ENCODE results near the gene RAB6A.
A peak's percentile ranks its signal among the peaks of the same experiment; 100 is the strongest.

RAB6A gene

DNA sequence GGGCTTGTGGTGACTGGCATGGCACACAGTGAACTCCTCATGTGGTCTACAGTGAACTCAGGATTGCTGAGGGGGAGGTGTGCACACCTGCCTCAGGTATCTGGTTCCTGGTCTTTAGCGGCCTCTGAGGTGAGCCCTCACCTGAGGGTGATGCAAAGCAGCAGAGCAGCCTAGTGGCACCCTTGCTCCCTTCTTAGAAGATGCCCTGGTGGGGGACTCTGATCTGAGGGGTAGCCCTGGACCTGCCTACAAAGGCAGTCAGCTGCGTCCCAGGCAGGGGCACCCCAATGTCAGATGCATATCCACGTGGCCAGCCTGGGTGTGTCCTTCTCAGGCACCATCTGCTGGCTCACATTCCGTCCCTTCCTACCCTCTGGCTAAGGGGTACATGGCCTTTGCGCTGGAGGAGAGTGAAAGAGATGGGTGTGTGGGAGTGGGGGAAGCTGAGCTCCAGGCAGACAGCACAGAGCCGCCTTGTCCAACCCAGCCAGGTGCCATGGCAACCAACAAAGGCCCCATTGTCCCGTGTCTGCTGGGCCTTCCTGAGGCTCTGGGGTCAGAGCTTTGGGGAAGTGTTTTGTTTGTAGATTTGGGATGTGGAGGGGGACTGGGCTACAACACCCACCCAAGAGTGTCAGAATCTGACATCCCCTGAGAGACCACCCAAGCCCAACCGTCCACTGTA, 108.7 kb downstream of the RAB6A start:
- no peak overlapping the region for H3K4me3 ChIP-seq (ENCODE audit: low read length)
- H3K36me3 ChIP-seq (ENCODE audit: control insufficient read depth, low read depth, low read length) = no peaks in the 10 kb centered on the region

DNA sequence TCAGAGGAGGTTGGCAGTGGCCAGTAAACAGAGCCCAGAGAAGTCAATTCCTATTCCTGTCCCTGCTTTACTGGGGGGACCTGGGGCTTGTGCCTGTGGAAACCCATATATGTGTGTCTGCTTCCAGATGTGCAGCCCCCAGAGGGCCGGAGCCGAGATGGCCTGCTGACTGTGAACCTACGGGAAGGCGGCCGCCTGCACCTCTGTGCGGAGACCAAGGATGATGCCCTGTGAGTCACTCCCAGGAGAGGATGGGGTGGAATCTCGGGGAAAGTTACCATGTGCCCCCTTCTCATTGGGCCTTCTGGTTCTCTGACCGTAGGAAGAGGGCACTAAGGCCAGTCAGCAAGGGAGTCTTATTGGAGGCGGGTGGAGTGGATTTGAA, 109.2 kb downstream of the RAB6A start:
- Histone ChIP-seq H3K27me3 (ENCODE audit: control insufficient read depth, insufficient read depth, low read length) (no peaks in the 10 kb centered on the region), H3K9ac (ENCODE audit: low read length) (no peak overlapping the region), H3K4me1 (ENCODE audit: control insufficient read depth, low read depth, low read length) (peaks cover 26% of the 10 kb centered on the region), H3K4me3 (ENCODE audit: low read length) (no peak overlapping the region), H3K9me3 (ENCODE audit: control insufficient read depth, low read depth, low read length) (no peaks in the 10 kb centered on the region), H3K36me3 (ENCODE audit: control insufficient read depth, low read depth, low read length) (no peaks in the 10 kb centered on the region), H3K27ac (ENCODE audit: low read length) (no peak overlapping the region)

More for the DNA sequence above, 108.7 kb downstream of the RAB6A start:
- Histone ChIP-seq H3K9me3 (ENCODE audit: control insufficient read depth, low read depth, low read length) (no peaks in the 10 kb centered on the region), H3K27me3 (ENCODE audit: control insufficient read depth, insufficient read depth, low read length) (no peaks in the 10 kb centered on the region), H3K4me1 (ENCODE audit: control insufficient read depth, low read depth, low read length) (peaks cover 21% of the 10 kb centered on the region), H3K9ac (ENCODE audit: low read length) (no peak overlapping the region), H3K27ac (ENCODE audit: low read length) (no peak overlapping the region)

DNA sequence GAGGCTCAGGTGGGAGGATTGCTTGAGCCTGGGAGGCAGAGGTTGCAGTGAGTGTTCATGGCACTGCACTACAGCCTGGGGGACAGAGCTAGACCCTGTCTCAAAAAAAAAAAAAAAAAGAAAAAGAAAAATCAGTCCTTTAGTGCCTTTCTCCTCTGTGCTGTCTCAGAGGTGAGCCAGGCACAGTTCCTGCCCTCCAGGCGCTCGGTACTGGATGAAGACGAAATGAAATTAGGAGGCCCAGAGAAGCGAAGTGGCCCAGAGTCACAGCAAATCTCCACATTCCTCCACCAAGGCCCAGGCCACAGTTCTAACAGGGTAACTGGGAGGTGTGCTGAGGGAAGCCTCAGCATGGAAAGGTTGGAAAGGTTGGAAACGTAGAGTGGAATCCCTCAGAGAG, 109.6 kb downstream of the RAB6A start:
- Histone ChIP-seq H3K4me3 (ENCODE audit: low read length) (no peak overlapping the region), H3K4me1 (ENCODE audit: control insufficient read depth, low read depth, low read length) (peaks cover 30% of the 10 kb centered on the region), H3K27me3 (ENCODE audit: control insufficient read depth, insufficient read depth, low read length) (no peaks in the 10 kb centered on the region), H3K9ac (ENCODE audit: low read length) (no peak overlapping the region), H3K27ac (ENCODE audit: low read length) (no peak overlapping the region), H3K9me3 (ENCODE audit: control insufficient read depth, low read depth, low read length) (no peaks in the 10 kb centered on the region), H3K36me3 (ENCODE audit: control insufficient read depth, low read depth, low read length) (no peaks in the 10 kb centered on the region)

DNA sequence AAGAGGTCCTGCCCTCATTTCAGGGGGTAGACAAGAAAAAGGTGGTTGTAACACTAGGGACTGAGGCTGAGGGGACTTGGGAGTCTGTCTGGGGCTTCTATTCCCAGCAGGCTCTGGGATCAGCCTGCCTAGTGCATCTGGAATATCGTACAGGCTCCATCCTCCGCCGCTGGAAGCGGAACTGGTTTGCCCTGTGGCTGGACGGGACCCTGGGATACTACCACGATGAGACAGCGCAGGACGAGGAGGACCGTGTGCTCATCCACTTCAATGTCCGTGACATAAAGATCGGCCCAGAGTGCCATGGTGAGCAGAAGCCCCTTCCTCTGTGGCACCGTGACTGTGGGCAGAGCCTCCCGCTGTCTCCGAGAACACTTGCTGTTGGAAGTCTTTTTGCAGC, 110.5 kb downstream of the RAB6A start:
- peaks cover under 1% of the 10 kb centered on the region for H3K27me3 ChIP-seq (ENCODE audit: control insufficient read depth, insufficient read depth, low read length)
- no peaks in the 10 kb centered on the region for H3K36me3 ChIP-seq (ENCODE audit: control insufficient read depth, low read depth, low read length)
- no peaks in the 10 kb centered on the region for H3K9me3 ChIP-seq (ENCODE audit: control insufficient read depth, low read depth, low read length)

DNA sequence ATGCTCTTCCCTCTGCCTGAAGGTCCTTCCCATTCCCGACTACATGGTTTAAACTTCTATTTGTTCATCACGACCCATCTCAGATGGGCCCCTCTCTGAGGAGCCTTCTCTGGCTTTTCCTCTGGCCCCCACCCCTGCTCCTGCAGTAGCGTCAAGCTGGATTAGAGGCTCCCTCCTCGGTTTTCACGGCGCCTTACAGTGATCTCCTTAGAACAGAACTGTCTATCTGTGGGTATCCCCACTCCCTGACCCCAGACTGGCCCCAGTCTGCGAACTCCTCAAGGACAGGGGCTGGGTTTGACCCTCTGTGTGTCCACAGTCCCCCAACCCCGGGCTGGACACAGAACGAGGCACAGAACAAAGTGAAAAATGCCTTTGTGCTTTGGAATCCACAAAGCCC, 111.7 kb downstream of the RAB6A start:
- Histone ChIP-seq H3K27me3 (ENCODE audit: control insufficient read depth, insufficient read depth, low read length) (peaks cover 6% of the 10 kb centered on the region), H3K27ac (ENCODE audit: low read length) (no peak overlapping the region), H3K9ac (ENCODE audit: low read length) (no peak overlapping the region), H3K36me3 (ENCODE audit: control insufficient read depth, low read depth, low read length) (no peaks in the 10 kb centered on the region), H3K4me3 (ENCODE audit: low read length) (no peak overlapping the region), H3K9me3 (ENCODE audit: control insufficient read depth, low read depth, low read length) (no peaks in the 10 kb centered on the region), H3K4me1 (ENCODE audit: control insufficient read depth, low read depth, low read length) (peaks cover 31% of the 10 kb centered on the region)

More for the DNA sequence above, 110.5 kb downstream of the RAB6A start:
- H3K4me3 ChIP-seq (ENCODE audit: low read length) = no peak overlapping the region
- H3K27ac ChIP-seq (ENCODE audit: low read length) = no peak overlapping the region
- peaks cover 31% of the 10 kb centered on the region for H3K4me1 ChIP-seq (ENCODE audit: control insufficient read depth, low read depth, low read length)
- H3K9ac ChIP-seq (ENCODE audit: low read length) = no peak overlapping the region

DNA sequence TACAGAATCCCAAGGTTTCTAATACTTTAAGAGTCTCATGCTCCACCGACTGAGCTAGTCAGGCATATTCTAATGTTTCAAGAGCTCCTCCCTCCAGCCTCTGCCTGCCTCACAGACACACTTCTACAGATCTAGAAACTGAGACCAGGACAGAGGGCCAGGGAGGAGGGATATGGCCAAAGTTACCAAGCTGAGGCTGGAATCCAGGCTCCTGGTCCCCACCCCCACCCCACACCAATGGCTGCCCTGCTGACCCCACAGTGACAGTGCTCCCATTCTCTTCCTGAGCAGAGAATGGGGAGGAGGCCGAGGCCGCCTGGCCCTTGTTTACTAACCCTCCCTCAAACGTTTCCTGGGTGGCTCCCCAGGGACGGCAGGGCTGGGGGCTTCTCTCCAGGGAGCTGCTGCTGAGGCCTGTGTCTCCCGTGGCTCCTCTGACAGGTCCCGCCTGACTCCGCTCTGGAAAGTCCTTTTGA, 112.3 kb downstream of the RAB6A start:
- Histone ChIP-seq H3K4me1 (ENCODE audit: control insufficient read depth, low read depth, low read length) (peaks cover 31% of the 10 kb centered on the region), H3K9me3 (ENCODE audit: control insufficient read depth, low read depth, low read length) (no peaks in the 10 kb centered on the region), H3K4me3 (ENCODE audit: low read length) (no peak overlapping the region), H3K27me3 (ENCODE audit: control insufficient read depth, insufficient read depth, low read length) (peaks cover 6% of the 10 kb centered on the region), H3K9ac (ENCODE audit: low read length) (no peak overlapping the region), H3K36me3 (ENCODE audit: control insufficient read depth, low read depth, low read length) (no peaks in the 10 kb centered on the region), H3K27ac (ENCODE audit: low read length) (no peak overlapping the region)

DNA sequence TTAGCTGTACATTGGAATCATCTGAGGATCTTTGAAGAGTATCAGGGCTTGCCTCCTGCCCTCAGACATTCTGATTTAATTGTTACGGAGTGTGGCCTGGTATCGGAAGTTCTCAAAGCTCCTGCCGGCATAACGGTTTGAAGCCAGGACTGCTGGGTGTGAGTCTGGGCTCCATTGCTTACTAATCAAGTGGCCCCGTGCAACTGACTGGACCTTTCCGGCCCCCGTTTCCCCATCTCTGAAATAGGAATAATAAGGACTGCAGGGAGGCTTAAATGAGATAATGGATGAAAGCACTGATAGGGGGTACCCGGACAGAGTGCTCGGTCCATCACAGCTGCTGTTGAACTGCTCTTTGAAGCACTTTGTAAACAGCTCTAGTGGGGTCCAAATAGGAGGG, 112.8 kb downstream of the RAB6A start:
- Histone ChIP-seq H3K4me3 (ENCODE audit: low read length) (peak overlapping the region; percentile 71), H3K27me3 (ENCODE audit: control insufficient read depth, insufficient read depth, low read length) (peaks cover 6% of the 10 kb centered on the region), H3K4me1 (ENCODE audit: control insufficient read depth, low read depth, low read length) (peaks cover 31% of the 10 kb centered on the region), H3K9me3 (ENCODE audit: control insufficient read depth, low read depth, low read length) (no peaks in the 10 kb centered on the region), H3K9ac (ENCODE audit: low read length) (no peak overlapping the region), H3K36me3 (ENCODE audit: control insufficient read depth, low read depth, low read length) (no peaks in the 10 kb centered on the region), H3K27ac (ENCODE audit: low read length) (no peak overlapping the region)

DNA sequence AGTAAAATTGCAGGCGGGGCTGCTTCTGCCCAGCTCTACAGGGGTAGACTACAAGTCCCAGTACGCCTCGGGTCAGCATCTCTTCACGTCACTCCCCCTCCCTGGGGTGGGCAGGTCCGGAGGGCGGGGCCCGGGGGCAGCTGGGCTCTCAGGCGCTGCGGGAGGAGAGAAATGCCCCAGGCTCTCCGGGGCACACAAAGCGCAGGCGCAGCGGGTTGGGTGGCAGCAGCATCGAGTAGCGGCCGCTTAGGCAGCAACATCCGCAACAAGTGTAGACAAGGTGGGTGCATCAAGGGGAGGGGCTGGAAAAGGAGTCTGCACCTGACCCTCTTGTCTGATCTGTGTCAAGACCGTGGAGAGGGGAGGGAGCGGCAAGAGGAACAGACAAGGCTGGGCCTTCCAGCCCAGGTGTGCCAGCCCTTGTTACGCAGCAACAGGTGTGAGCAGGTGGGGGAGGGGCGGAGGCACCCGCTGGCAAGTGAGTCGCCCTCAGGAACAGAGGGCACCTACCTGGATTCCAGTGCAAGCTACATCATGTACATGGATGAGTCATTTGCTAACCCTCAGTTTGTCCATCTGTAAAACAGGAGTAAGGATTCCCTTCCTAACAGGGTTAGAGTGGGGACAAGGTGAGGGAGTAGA, 113.3 kb downstream of the RAB6A start:
- peaks cover 6% of the 10 kb centered on the region for H3K27me3 ChIP-seq (ENCODE audit: control insufficient read depth, insufficient read depth, low read length)
- H3K4me1 ChIP-seq (ENCODE audit: control insufficient read depth, low read depth, low read length) = peaks cover 28% of the 10 kb centered on the region
- H3K27ac ChIP-seq (ENCODE audit: low read length) = no peak overlapping the region
- H3K36me3 ChIP-seq (ENCODE audit: control insufficient read depth, low read depth, low read length) = no peaks in the 10 kb centered on the region
- peak overlapping the region; percentile 25 for H3K9ac ChIP-seq (ENCODE audit: low read length)
- H3K4me3 ChIP-seq (ENCODE audit: low read length) = peak overlapping the region; percentile 71
- H3K9me3 ChIP-seq (ENCODE audit: control insufficient read depth, low read depth, low read length) = no peaks in the 10 kb centered on the region

DNA sequence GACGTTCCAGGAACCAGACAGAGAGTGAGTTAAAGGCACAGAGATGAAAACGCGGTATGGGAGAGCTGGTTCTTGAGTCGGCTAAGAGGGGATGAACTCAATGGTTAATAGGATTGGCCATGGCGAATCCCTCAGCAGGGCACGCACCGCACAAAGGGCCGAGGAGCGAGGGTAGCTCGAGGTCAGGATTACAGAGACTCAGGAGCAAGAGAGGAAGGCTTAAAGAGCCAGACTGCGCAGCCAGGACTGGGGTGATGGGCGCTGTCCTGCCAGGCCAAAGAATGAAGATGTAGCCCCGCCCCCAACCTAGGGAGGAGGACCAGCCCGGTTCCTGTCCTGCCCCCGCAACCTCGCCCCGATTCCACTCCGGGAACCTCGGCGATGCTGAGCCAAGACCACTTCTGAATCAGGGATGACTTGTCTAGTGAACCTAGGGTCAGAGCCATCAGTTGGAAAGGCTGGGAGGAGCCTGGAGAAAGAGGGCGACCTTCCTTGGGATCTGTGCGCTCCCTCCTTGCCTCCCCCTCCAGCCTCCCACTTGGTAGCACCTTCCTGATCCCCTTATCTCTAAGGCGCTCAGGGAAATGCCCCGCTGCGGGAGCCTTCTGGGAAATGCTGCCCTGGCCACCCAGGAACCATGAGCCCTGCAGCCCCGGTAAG, 114.8 kb downstream of the RAB6A start, which contains the start of gene PLEKHB1:
Gene PLEKHB1 (plus strand): TSS at position 610 of the 660 bp plus-strand sequence. CDS start 28 bp downstream, at position 638.
- Histone ChIP-seq H3K9me3 (ENCODE audit: control insufficient read depth, low read depth, low read length) (no peaks in the 10 kb centered on the region), H3K4me1 (ENCODE audit: control insufficient read depth, low read depth, low read length) (peaks cover 19% of the 10 kb centered on the region), H3K4me3 (ENCODE audit: low read length) (peak within 1 kb of the TSS; percentile 71), H3K36me3 (ENCODE audit: control insufficient read depth, low read depth, low read length) (no peaks in the 10 kb centered on the region), H3K27ac (ENCODE audit: low read length) (no peak within 1 kb of the TSS), H3K27me3 (ENCODE audit: control insufficient read depth, insufficient read depth, low read length) (peaks cover 6% of the 10 kb centered on the region), H3K9ac (ENCODE audit: low read length) (peak within 1 kb of the TSS; percentile 40)

DNA sequence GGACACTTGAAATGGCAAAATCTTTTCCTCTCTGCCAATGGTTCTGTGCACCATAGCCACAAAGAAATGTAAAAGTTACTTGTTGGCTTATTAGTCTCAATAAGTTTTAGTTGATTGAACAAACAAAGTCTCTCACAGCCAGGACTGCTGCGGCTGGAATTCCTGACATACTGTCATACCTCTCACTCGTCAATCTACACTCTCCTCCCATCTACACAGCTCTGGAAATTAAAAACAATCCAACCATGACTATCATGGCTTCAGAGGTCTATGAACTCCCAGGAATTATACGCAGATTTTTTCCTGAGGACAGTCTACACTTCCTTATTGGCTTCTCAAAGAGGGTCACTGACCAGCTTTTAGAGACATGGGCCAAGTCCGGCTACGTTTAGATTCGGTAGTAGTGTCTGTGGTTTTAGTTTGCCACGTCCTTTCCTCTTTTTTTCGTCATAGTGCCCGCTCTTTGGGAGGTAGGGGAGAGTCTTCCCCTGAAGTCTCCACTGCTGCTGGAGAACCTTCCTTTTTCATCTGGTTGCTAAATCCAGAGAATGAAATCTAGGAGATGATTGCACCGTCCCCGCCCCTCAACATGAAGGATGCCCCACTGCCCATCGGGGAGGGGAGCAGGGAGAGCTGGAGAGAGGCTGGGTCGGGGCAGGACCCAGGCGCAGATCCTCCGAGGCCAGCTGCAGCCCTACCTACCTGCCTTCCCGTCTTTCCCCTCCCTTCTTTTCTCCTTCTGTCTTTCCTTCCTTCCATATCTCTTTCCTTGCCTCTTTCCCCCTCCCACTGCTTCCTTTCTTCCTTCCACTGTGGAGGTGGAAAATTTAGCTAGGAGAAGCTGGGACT, 115.5 kb downstream of the RAB6A start:
- H3K9me3 ChIP-seq (ENCODE audit: control insufficient read depth, low read depth, low read length) = no peaks in the 10 kb centered on the region
- peak overlapping the region; percentile 62 for H3K4me3 ChIP-seq (ENCODE audit: low read length)
- H3K27me3 ChIP-seq (ENCODE audit: control insufficient read depth, insufficient read depth, low read length) = peaks cover 6% of the 10 kb centered on the region
- no peaks in the 10 kb centered on the region for H3K36me3 ChIP-seq (ENCODE audit: control insufficient read depth, low read depth, low read length)
- no peak overlapping the region for H3K27ac ChIP-seq (ENCODE audit: low read length)
- peaks cover 19% of the 10 kb centered on the region for H3K4me1 ChIP-seq (ENCODE audit: control insufficient read depth, low read depth, low read length)
- peak overlapping the region; percentile 40 for H3K9ac ChIP-seq (ENCODE audit: low read length)

DNA sequence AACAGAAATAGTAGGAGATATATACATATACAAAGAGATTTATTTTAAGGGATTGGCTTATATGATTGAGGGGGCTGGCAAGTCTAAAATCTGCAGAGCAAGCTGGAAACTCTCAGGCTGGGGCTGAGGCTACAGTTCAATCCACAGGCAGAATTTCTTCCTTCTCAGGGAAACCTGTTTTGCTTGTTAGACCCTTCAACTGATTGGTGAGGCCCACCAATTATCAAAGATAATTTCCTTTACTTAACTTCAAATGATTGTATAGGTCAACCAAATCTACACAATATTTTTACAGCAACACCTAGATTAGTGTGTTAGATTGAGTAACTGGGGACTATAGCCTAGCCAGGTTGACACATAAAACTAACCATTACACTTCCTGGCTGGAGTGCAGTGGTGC, 119.2 kb downstream of the RAB6A start:
- no peak overlapping the region for H3K4me3 ChIP-seq (ENCODE audit: low read length)
- peaks cover 6% of the 10 kb centered on the region for H3K27me3 ChIP-seq (ENCODE audit: control insufficient read depth, insufficient read depth, low read length)
- no peak overlapping the region for H3K9ac ChIP-seq (ENCODE audit: low read length)
- no peaks in the 10 kb centered on the region for H3K9me3 ChIP-seq (ENCODE audit: control insufficient read depth, low read depth, low read length)
- no peaks in the 10 kb centered on the region for H3K36me3 ChIP-seq (ENCODE audit: control insufficient read depth, low read depth, low read length)
- no peak overlapping the region for H3K27ac ChIP-seq (ENCODE audit: low read length)
- H3K4me1 ChIP-seq (ENCODE audit: control insufficient read depth, low read depth, low read length) = peaks cover 5% of the 10 kb centered on the region
